Heart left ventricle (tissue), 13 donors: Measurements from ENCODE around the gene PLCG2.

ENCODE experiments used
- CTCF ChIP-seq, 12 donors: fragments of 200-600 bp; sonication (generic) in 4 of 12; IDR thresholded peaks; one replicate each; pipeline versions ENCODE4 v1.5.0 to v1.8.0; 2018 to 2022; ENCODE audit warnings: antibody characterized with exemption in 12 of 12, mild to moderate bottlenecking in 5 of 12
- POLR2A ChIP-seq, 2 donors: fragments of 450-650 bp; IDR thresholded peaks; one replicate each; pipeline ENCODE4 v1.6.1; 2017; ENCODE audit warnings: antibody characterized with exemption in 2 of 2, mild to moderate bottlenecking in 2 of 2, moderate library complexity in 2 of 2
- donor health status: ischemic (EF 13 %, LVEDD 7.1; RV severe dilation, severe dysfunction).
- donor health status: DM: no; HTN: yes; CAD: no.
- donor health status: DM: no; HTN: no; CAD: no.
- donor health status: ischemic (EF 25% LVEDD 6.9; RV normal size, moderate dysfunction).
- donor health status: ischemic (EF 25% LVEDD 5.7; RV mildly dilated, moderate dysfunction).
- donor health status: ischemic (EF 35%, LVEDD 5.7; RV mildly dilated, moderate dysfunction).
- donor health status: nonischemic (EF 11% LVEDD 7.7; RV severe dilation, severe dysfunction).
- donor health status: DM: yes; HTN: yes; CAD: no.
- donor health status: PGD.
- donor health status: ischemic (EF 29% LVEDD 5.4; RV normal size, mild dysfunction).
- donor health status: nonischemic (EF 23%, LVEDD 6.1; RV moderate dilation, normal function).

GRCh38 chr16:81808933-81809480, 29.9 kb downstream of the PLCG2 start:
- no peak for TF ChIP-seq CTCF (IDR thresholded peaks at IDR 0.05)
- no peak for TF ChIP-seq POLR2A (IDR thresholded peaks at IDR 0.05)
